MCF 10A (cell line): ENCODE measurements around the gene CHID1. TPM values are rescaled to one million over a fixed set of nuclear protein-coding genes. Genes with fewer than 3 reads are reported as not detected.

Experiments
- BruUV-seq: library from RNA; stranded (reverse); fragments of 400-500 nt; replicated peaks from 2 replicates; lab custom pipeline; 2021; lab: Mats Ljungman, UMichigan
- CTCF ChIA-PET: fragments of 300-600 bp; sonication (Branson Sonifier 250); formaldehyde crosslinking; extraction: SDS; loops from one replicate; lab custom pipeline; 2021; ENCODE audit warnings: antibody characterized with exemption, inconsistent platforms; lab: Yijun Ruan, JAX
- POLR2A ChIA-PET: fragments of 300-600, 350-650 bp; sonication (Branson Sonifier 250); formaldehyde crosslinking; extraction: SDS; loops from one replicate; lab custom pipeline; 2020; ENCODE audit warnings: antibody characterized with exemption, inconsistent platforms; lab: Yijun Ruan, JAX
- DNase-seq: peaks from one replicate; pipeline ENCODE4 v3.0.0-alpha.2; 2018; ENCODE audit not compliant: unreplicated experiment
- H3K27ac Mint-ChIP-seq: one replicate; pipeline ENCODE4 v1.8.0; 2022; ENCODE audit warnings: mild to moderate bottlenecking, low read depth, mixed read lengths; ENCODE audit not compliant: unreplicated experiment
- H3K27me3 Mint-ChIP-seq: one replicate; pipeline ENCODE4 v1.8.0; 2022; ENCODE audit warnings: mixed read lengths; ENCODE audit not compliant: insufficient read depth, unreplicated experiment
- H3K36me3 Mint-ChIP-seq: one replicate; pipeline ENCODE4 v1.8.0; 2022; ENCODE audit warnings: mild to moderate bottlenecking, moderate library complexity, mixed read lengths; ENCODE audit not compliant: insufficient read depth, unreplicated experiment
- H3K4me1 Mint-ChIP-seq: one replicate; pipeline ENCODE4 v1.8.0; 2022; ENCODE audit warnings: mixed read lengths; ENCODE audit not compliant: insufficient read depth, unreplicated experiment
- H3K4me3 Mint-ChIP-seq: one replicate; pipeline ENCODE4 v1.8.0; 2022; ENCODE audit warnings: mild to moderate bottlenecking, moderate library complexity, mixed read lengths; ENCODE audit not compliant: unreplicated experiment
- H3K9me3 Mint-ChIP-seq: one replicate; pipeline ENCODE4 v1.8.0; 2022; ENCODE audit warnings: mixed read lengths; ENCODE audit not compliant: unreplicated experiment
- CTCF ChIP-seq: fragments of 200-600 bp; IDR thresholded peaks from one replicate; pipeline ENCODE4 v1.8.0; 2022; ENCODE audit warnings: antibody characterized with exemption, mild to moderate bottlenecking; ENCODE audit not compliant: unreplicated experiment
- intact Hi-C: fragments of 100-400 bp; cut with micrococcal nuclease; formaldehyde crosslinking; loops from 2 replicates; pipeline ENCODE4 v1.14.1; 2022
- total RNA-seq: library from RNA; stranded (reverse); gene quantifications from 2 replicates; pipeline ENCODE4 v1.2.3, GENCODE V29; 2022

CHID1 gene
- total RNA-seq, 1 experiment from 2014 or later: 94.8 TPM

- no peak overlapping the region for H3K27ac Mint-ChIP-seq
- H3K4me3 Mint-ChIP-seq: no peak overlapping the region
- ChIA-PET CTCF (interaction anchor here (0.8 to 2.8 kb wide), 2 partner anchors 11 to 182 kb away, joined by 4 to 12 read pairs; no protein-coding TSS in a partner anchor), POLR2A (interaction anchor here (0.6 to 1.1 kb wide), 2 partner anchors 26 to 61 kb away, joined by 3 read pairs; no protein-coding TSS in a partner anchor)
- no peaks in the 10 kb centered on the region for H3K9me3 Mint-ChIP-seq
- intact Hi-C loops: no loop called here
- H3K27me3 Mint-ChIP-seq: no peaks in the 10 kb centered on the region
- H3K36me3 Mint-ChIP-seq: peaks cover 56% of the 10 kb centered on the region
- no peak for TF ChIP-seq CTCF
- no peak for DNase-seq
- H3K4me1 Mint-ChIP-seq: no peaks in the 10 kb centered on the region
- BruUV-seq: no TSS peak
Measured at GRCh38 chr11:869399-870126, 41.0 kb downstream of the CHID1 start.

GRCh38 chr11:868802-869201 is 41.8 kb downstream of the CHID1 start:
- no peak for TF ChIP-seq CTCF
- BruUV-seq: no TSS peak
- Mint-ChIP-seq H3K36me3 (peaks cover 60% of the 10 kb centered on the region), H3K27me3 (no peaks in the 10 kb centered on the region), H3K4me1 (no peaks in the 10 kb centered on the region), H3K27ac (no peak overlapping the region), H3K4me3 (no peak overlapping the region), H3K9me3 (no peaks in the 10 kb centered on the region)
- no peak for DNase-seq
- ChIA-PET CTCF (interaction anchor here (0.8 to 2.8 kb wide), 2 partner anchors 10 to 182 kb away, joined by 4 to 12 read pairs; no protein-coding TSS in a partner anchor), POLR2A (interaction anchor here (0.6 to 1.1 kb wide), 2 partner anchors 25 to 60 kb away, joined by 3 read pairs; no protein-coding TSS in a partner anchor)
- intact Hi-C loops: no loop called here

GRCh38 chr11:868394-868793 is 42.2 kb downstream of the CHID1 start:
- no TSS peak for BruUV-seq
- Mint-ChIP-seq H3K4me1 (no peaks in the 10 kb centered on the region), H3K27ac (no peak overlapping the region), H3K4me3 (no peak overlapping the region), H3K9me3 (no peaks in the 10 kb centered on the region), H3K27me3 (no peaks in the 10 kb centered on the region), H3K36me3 (peaks cover 59% of the 10 kb centered on the region)
- no peak for TF ChIP-seq CTCF
- DNase-seq: no peak
- intact Hi-C loops: no loop called here
- ChIA-PET POLR2A (interaction anchor here (0.6 to 3.4 kb wide), 4 partner anchors 8 to 72 kb away, joined by 3 to 14 read pairs (median 4); partner anchors contain the start of gene TSPAN4), CTCF (interaction anchor here (2.8 kb wide), 1 partner anchor 183 kb away, joined by 12 read pairs; no protein-coding TSS in a partner anchor)

GRCh38 chr11:867856-868358 is 42.7 kb downstream of the CHID1 start:
- Mint-ChIP-seq H3K9me3 (no peaks in the 10 kb centered on the region), H3K4me1 (no peaks in the 10 kb centered on the region), H3K27ac (no peak overlapping the region), H3K27me3 (no peaks in the 10 kb centered on the region), H3K4me3 (no peak overlapping the region), H3K36me3 (peaks cover 63% of the 10 kb centered on the region)
- TF ChIP-seq CTCF: no peak
- no peak for DNase-seq
- no TSS peak for BruUV-seq
- intact Hi-C loops: no loop called here
- POLR2A ChIA-PET: interaction anchor here (0.6 to 3.4 kb wide), 6 partner anchors 8 to 183 kb away, joined by 3 to 14 read pairs (median 4); partner anchors contain the start of gene TSPAN4
- CTCF ChIA-PET: no interaction called here
